IPS-15b (cell line): ENCODE data around the gene SLC9A6.
A peak's percentile ranks its signal among the peaks of the same experiment; 100 is the strongest.

Experiments
- H3K27me3 ChIP-seq: one replicate; pipeline ENCODE4 v1.6.1; 2013; ENCODE audit warnings: low read length; ENCODE audit not compliant: control insufficient read depth, insufficient read depth
- H3K36me3 ChIP-seq: one replicate; pipeline ENCODE4 v1.6.1; 2013; ENCODE audit warnings: low read length; ENCODE audit not compliant: control insufficient read depth, insufficient read depth
- H3K4me1 ChIP-seq: one replicate; pipeline ENCODE4 v1.6.1; 2013; ENCODE audit warnings: mild to moderate bottlenecking, low read length; ENCODE audit not compliant: control insufficient read depth, insufficient read depth
- H3K4me3 ChIP-seq: one replicate; pipeline ENCODE4 v1.5.1; 2013; ENCODE audit warnings: low read depth, low read length
- H3K9ac ChIP-seq: one replicate; pipeline ENCODE4 v1.6.1; 2013; ENCODE audit warnings: low read depth, mild to moderate bottlenecking, low read length
- H3K9me3 ChIP-seq: one replicate; pipeline ENCODE4 v1.6.1; 2013; ENCODE audit warnings: mild to moderate bottlenecking, low read length; ENCODE audit not compliant: control insufficient read depth, insufficient read depth

The SLC9A6 gene

DNA sequence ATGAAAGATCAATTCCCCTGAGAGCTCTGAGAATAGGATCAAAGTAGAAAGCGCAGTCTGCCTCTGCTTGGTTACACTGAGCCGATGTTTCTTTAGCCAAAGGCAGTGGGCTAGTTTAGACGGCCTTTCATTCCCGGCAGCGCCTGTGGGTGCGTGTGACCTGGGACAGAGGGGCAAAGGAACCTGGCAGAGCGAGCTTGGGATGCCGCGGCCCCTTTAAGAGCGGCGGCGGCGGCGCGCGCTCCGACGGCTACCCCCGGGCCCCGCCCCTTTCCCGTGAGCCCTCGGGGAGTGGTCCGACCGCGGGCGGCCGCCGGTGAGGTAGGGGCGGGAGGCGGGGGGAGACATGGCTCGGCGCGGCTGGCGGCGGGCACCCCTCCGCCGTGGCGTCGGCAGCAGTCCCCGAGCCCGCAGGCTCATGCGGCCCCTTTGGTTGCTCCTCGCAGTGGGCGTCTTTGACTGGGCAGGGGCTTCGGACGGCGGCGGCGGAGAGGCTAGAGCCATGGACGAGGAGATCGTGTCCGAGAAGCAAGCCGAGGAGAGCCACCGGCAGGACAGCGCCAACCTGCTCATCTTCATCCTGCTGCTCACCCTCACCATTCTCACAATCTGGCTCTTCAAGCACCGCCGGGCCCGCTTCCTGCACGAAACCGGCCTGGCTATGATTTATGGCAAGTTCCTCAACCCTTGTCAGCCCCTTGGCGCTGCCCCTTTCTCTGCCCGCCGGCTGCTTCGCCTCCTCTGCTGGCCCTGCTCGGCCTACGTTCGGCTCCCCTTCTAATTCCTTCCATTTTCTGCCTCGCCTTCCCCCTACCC, at the start of gene SLC9A6:
Gene SLC9A6 (plus strand): TSS at position 279 of the 816 bp plus-strand sequence. CDS start 224 bp downstream, at position 503.
- no peaks in the 10 kb centered on the region for H3K27me3 ChIP-seq
- H3K9ac ChIP-seq: peak within 1 kb of the TSS; percentile 24
- H3K4me3 ChIP-seq: peak within 1 kb of the TSS; percentile 81
- no peaks in the 10 kb centered on the region for H3K9me3 ChIP-seq
- no peaks in the 10 kb centered on the region for H3K4me1 ChIP-seq
- H3K36me3 ChIP-seq: no peaks in the 10 kb centered on the region

GRCh38 chrX:135944486-135944885, 40.7 kb upstream of the SLC9A6 start:
- Histone ChIP-seq H3K9ac (no peak overlapping the region), H3K9me3 (peaks cover 9% of the 10 kb centered on the region), H3K4me1 (no peaks in the 10 kb centered on the region), H3K27me3 (no peaks in the 10 kb centered on the region), H3K4me3 (no peak overlapping the region), H3K36me3 (no peaks in the 10 kb centered on the region)

GRCh38 chrX:135951291-135951690, 33.9 kb upstream of the SLC9A6 start:
- Histone ChIP-seq H3K36me3 (no peaks in the 10 kb centered on the region), H3K27me3 (no peaks in the 10 kb centered on the region)

DNA sequence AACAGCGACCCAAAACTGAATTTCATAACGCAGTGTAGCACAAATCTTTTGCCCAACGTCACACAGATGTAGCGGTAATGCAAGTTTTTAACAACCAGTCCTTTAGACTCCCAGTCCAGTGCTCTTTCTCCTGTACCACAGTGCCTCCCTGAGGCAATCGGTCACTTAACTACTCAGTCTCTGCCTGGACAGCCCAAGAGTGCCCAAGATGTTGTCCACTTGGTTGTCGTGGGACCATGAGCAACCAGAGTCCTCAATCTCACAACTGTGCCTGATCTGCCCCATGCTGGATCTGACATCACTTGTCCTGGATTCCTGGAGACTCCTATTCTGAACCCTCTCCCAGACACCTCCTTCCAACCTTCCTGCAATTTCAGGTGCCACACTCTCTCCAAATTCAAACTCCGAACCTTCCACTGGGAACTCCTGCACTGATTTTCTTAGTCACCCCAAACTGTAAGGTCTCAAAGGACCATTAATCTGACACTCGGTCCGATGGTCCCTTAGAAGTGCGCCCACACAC, 12.1 kb upstream of the SLC9A6 start:
- H3K4me1 ChIP-seq: no peaks in the 10 kb centered on the region
- H3K27me3 ChIP-seq: no peaks in the 10 kb centered on the region
- no peaks in the 10 kb centered on the region for H3K36me3 ChIP-seq
- H3K4me3 ChIP-seq: peak overlapping the region; percentile 88
- no peak overlapping the region for H3K9ac ChIP-seq
- no peaks in the 10 kb centered on the region for H3K9me3 ChIP-seq

More at GRCh38 chrX:135951291-135951690, 33.9 kb upstream of the SLC9A6 start:
- Histone ChIP-seq H3K4me3 (no peak overlapping the region), H3K9ac (no peak overlapping the region), H3K4me1 (no peaks in the 10 kb centered on the region), H3K9me3 (no peaks in the 10 kb centered on the region)

DNA sequence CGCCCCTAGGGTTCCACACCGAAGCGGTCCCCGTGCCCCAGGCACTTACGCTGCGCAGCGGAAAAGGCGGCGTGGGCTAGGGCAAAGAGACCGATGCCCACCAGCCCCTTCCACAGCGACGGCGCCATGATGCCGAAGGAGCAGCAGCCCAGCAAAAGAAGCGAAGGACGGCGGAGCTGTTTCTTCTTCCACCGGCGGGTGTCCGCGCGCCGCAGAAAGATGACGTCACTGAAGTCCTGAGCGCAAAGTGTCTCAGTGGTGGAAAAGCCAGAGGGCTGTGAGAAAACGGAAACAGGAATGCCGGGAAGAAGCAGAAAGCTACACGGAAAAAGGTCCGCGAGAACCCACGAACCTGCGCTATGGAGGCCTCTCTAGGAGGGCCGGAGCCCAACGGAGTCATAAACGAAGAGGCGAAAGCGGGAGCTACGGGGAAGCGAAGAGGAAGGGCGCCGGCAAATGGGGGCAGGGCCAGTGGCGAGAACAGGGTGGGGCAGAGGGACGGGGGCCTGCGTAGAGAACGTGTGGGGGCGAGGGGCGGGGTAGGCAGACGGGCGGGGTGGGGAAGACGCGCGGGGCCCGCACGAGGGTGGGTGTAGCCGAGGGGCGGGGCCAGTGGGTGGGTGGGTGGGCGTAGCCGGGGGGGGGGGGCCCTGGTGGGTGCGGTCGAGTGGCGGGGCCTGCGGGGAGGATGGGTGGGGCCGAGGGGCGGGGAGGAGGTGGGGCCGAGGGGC, 11.5 kb upstream of the SLC9A6 start, which contains the start of gene MMGT1:
Gene MMGT1 (minus strand): TSS at position 441 of the 731 bp plus-strand sequence. CDS start 313 bp downstream, at position 128.
- Histone ChIP-seq H3K9me3 (no peaks in the 10 kb centered on the region), H3K4me3 (peak within 1 kb of the TSS; percentile 88), H3K27me3 (no peaks in the 10 kb centered on the region), H3K36me3 (no peaks in the 10 kb centered on the region), H3K9ac (peak within 1 kb of the TSS; percentile 79), H3K4me1 (no peaks in the 10 kb centered on the region)

- Histone ChIP-seq H3K27me3 (no peaks in the 10 kb centered on the region), H3K4me1 (no peaks in the 10 kb centered on the region), H3K9me3 (no peaks in the 10 kb centered on the region), H3K9ac (no peak overlapping the region), H3K36me3 (no peaks in the 10 kb centered on the region), H3K4me3 (peak overlapping the region; percentile 55)
Measured at GRCh38 chrX:135974279-135974856, 10.9 kb upstream of the SLC9A6 start.

DNA sequence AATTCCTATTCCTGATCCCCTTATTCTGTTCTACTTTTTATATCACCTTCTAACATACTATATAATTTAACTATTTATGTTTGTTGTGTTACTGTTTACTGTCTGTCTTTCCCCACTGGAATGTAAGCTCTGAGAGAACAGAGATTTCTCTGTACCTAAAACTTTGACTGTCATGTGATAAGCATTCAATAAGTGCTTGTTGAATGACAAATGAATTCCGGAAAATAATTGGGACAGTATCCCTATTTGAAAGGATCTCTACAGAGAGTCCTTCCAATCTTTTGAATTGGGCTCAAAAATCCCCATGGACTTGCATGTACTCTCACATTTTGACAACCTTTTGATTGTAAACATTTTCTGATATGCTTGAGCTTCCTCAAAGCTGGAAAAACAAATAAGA, 9.8 kb upstream of the SLC9A6 start:
- Histone ChIP-seq H3K27me3 (no peaks in the 10 kb centered on the region), H3K36me3 (no peaks in the 10 kb centered on the region), H3K9ac (no peak overlapping the region), H3K9me3 (no peaks in the 10 kb centered on the region), H3K4me1 (no peaks in the 10 kb centered on the region), H3K4me3 (no peak overlapping the region)

GRCh38 chrX:135977611-135978010, 7.6 kb upstream of the SLC9A6 start:
- H3K27me3 ChIP-seq: no peaks in the 10 kb centered on the region

GRCh38 chrX:135981010-135981409, 4.2 kb upstream of the SLC9A6 start:
- Histone ChIP-seq H3K27me3 (no peaks in the 10 kb centered on the region), H3K4me1 (no peaks in the 10 kb centered on the region), H3K4me3 (no peak overlapping the region), H3K9me3 (no peaks in the 10 kb centered on the region), H3K36me3 (no peaks in the 10 kb centered on the region), H3K9ac (no peak overlapping the region)

More at GRCh38 chrX:135977611-135978010, 7.6 kb upstream of the SLC9A6 start:
- Histone ChIP-seq H3K4me3 (no peak overlapping the region), H3K4me1 (no peaks in the 10 kb centered on the region), H3K36me3 (no peaks in the 10 kb centered on the region), H3K9ac (no peak overlapping the region), H3K9me3 (no peaks in the 10 kb centered on the region)

- no peaks in the 10 kb centered on the region for H3K4me1 ChIP-seq
- no peaks in the 10 kb centered on the region for H3K27me3 ChIP-seq
- no peaks in the 10 kb centered on the region for H3K9me3 ChIP-seq
- no peak overlapping the region for H3K9ac ChIP-seq
- no peaks in the 10 kb centered on the region for H3K36me3 ChIP-seq
- H3K4me3 ChIP-seq: no peak overlapping the region
Measured at GRCh38 chrX:135981668-135982067, 3.6 kb upstream of the SLC9A6 start.

DNA sequence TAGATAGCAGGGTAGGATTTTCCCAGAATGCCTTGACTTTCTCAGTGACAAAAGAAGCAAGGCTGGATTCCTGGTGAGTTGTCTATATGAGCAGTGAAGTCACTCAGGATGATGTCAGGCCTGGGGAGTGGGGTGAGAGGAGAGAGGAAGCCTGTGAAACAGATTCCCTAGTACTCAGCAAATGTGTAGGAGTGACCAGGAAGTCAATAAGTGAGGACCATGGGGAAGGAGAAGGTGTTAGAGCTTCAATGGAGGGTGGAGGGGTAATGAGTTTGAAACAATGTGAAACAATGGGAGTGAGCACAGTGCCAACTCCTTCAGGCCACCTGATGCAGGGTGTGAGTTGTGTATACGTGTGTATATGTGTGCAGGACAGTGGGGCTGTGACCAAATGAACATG, 2.4 kb upstream of the SLC9A6 start:
- H3K9me3 ChIP-seq: no peaks in the 10 kb centered on the region
- H3K4me1 ChIP-seq: no peaks in the 10 kb centered on the region
- H3K9ac ChIP-seq: no peak overlapping the region

More for the DNA sequence above, 2.4 kb upstream of the SLC9A6 start:
- Histone ChIP-seq H3K36me3 (no peaks in the 10 kb centered on the region), H3K27me3 (no peaks in the 10 kb centered on the region), H3K4me3 (no peak overlapping the region)
